HFFc6 (cell line): ENCODE measurements around the gene DLAT. TPM values are rescaled to one million over a fixed set of nuclear protein-coding genes. Genes with fewer than 3 reads are reported as not detected.
A peak's percentile ranks its signal among the peaks of the same experiment; 100 is the strongest.

Experiments used
- DNase-seq: peaks from one replicate; pipeline ENCODE4 v3.0.0-alpha.2; 2018
- H3K27ac Mint-ChIP-seq: 2 replicates; pipeline ENCODE4 v1.8.0; 2020; ENCODE audit warnings: mild to moderate bottlenecking, mixed read lengths
- H3K27me3 Mint-ChIP-seq: 2 replicates; pipeline ENCODE4 v1.8.0; 2021; ENCODE audit warnings: mild to moderate bottlenecking, moderate library complexity, mixed read lengths; ENCODE audit not compliant: insufficient read depth
- H3K36me3 Mint-ChIP-seq: 2 replicates; pipeline ENCODE4 v1.8.0; 2021; ENCODE audit warnings: low read depth, mixed read lengths
- H3K4me1 Mint-ChIP-seq: 2 replicates; pipeline ENCODE4 v1.8.0; 2020; ENCODE audit warnings: low read depth, mixed read lengths
- H3K4me3 Mint-ChIP-seq: 2 replicates; pipeline ENCODE4 v1.8.0; 2020; ENCODE audit warnings: mild to moderate bottlenecking, moderate library complexity, mixed read lengths
- H3K9me3 Mint-ChIP-seq: 2 replicates; pipeline ENCODE4 v1.8.0; 2020; ENCODE audit warnings: mild to moderate bottlenecking, mixed read lengths
- total RNA-seq, 6 experiments: library from RNA; stranded (reverse); fragmentation: NEBNext Ultra II Directional; extraction: Animal tissue kit (Norgen Biotek cat#: 25700); gene quantifications; 2 replicates in 1 of 6; 3 replicates in 5 of 6; pipeline ENCODE4 v1.2.3, GENCODE V29; 2021
- TF ChIP-seq, protein P1 (sequence below): fragments of 200-600 bp; sonication (generic); IDR thresholded peaks from 2 replicates; pipeline ENCODE4 v1.5.0; 2021; ENCODE audit warnings: antibody characterized with exemption, mild to moderate bottlenecking

DLAT gene
- total RNA-seq, 6 experiments from 2014 or later = 35.9 to 44.2 (median 42.1) TPM

DNA sequence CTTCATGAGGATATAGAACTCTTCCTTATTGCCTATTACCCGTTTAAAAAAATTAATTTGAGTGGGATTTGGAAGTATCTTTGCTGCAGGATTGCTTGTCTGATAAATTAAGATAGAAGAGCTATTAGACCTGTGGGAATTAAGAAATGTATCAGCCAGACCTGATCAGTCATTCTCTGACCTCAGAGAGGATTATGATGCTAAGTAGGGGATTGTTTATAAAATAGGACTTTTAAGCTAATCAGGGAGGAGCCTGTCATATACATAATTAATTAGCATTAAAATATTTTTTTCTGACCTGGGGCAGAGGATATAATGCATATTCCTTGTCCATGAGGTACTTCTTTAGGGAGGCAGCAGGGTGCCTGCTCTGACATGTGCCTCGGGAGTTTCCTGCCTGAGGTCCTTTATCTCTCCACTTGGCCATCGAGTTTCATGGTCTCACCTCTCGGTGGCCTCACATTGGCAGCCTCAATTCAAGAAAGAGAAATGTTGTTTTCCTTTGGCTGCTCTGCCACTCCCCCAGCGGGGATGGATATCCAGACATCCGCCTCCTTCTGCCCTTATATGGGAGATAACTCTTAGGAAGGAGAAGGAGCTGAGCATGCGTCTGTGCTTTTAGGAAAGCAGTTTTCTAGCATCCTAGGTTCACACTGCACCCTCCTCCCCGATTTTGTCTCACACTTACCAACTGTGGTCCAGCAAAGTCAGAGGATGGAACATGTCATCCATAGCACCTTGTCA is 47.0 kb upstream of the DLAT start:
- Mint-ChIP-seq H3K4me1 (peaks cover 48% of the 10 kb centered on the region), H3K27ac (peak overlapping the region; percentile 53), H3K36me3 (peaks cover 4% of the 10 kb centered on the region), H3K4me3 (peak overlapping the region; percentile 88), H3K27me3 (peaks cover 3% of the 10 kb centered on the region; the same call in 1 of the 2 replicates), H3K9me3 (no peaks in the 10 kb centered on the region)
- TF ChIP-seq, protein P1, sequence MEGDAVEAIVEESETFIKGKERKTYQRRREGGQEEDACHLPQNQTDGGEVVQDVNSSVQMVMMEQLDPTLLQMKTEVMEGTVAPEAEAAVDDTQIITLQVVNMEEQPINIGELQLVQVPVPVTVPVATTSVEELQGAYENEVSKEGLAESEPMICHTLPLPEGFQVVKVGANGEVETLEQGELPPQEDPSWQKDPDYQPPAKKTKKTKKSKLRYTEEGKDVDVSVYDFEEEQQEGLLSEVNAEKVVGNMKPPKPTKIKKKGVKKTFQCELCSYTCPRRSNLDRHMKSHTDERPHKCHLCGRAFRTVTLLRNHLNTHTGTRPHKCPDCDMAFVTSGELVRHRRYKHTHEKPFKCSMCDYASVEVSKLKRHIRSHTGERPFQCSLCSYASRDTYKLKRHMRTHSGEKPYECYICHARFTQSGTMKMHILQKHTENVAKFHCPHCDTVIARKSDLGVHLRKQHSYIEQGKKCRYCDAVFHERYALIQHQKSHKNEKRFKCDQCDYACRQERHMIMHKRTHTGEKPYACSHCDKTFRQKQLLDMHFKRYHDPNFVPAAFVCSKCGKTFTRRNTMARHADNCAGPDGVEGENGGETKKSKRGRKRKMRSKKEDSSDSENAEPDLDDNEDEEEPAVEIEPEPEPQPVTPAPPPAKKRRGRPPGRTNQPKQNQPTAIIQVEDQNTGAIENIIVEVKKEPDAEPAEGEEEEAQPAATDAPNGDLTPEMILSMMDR = peak; percentile 39
- DNase-seq = peak; percentile 74

DNA sequence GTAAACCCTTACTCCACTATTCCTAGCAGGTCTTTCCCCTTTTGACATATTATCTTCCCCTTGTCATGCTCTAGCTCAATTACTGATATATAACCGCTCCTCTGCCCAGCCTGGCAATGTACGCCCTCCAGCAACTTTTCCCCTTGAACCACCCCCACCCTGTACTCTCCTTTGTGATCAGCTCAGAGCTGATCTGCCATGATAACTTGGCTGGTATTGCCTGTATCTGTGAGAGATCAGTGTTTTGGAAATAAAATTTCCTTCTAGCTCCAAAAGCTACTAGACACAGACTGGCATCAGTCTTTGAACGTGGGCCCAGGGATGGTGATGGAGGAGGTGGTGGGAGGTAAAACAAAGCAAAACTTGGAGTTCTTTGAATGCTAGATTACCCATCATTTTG is 45.1 kb upstream of the DLAT start:
- H3K27ac Mint-ChIP-seq = no peak overlapping the region
- DNase-seq = no peak
- no peak overlapping the region for H3K4me3 Mint-ChIP-seq
- peaks cover 4% of the 10 kb centered on the region for H3K36me3 Mint-ChIP-seq
- TF ChIP-seq, protein P1 = no peak
- H3K27me3 Mint-ChIP-seq = peaks cover 3% of the 10 kb centered on the region; the same call in 1 of the 2 replicates
- H3K9me3 Mint-ChIP-seq = no peaks in the 10 kb centered on the region
- H3K4me1 Mint-ChIP-seq = peaks cover 36% of the 10 kb centered on the region

DNA sequence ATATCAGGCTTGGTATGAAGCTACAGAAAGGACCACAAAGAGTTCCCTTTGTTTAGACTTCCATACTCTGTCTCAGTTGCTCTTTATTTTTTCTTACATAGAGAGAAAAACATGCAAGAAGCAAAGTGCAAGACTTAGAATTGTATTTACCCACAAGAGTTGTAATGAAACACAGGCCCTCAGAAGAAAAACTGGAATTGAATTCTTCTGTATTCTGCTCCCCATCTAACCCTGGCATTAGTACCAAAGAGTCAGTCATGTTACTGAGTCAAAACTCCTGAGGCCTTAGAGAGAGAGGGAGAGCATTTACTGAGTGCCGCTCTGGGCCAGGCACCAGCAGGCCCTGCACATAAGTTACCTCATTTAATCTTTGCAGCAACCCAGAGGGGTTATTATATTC is 43.9 kb upstream of the DLAT start:
- Mint-ChIP-seq H3K4me1 (peaks cover 24% of the 10 kb centered on the region), H3K27ac (no peak overlapping the region), H3K9me3 (no peaks in the 10 kb centered on the region), H3K27me3 (no peaks in the 10 kb centered on the region), H3K36me3 (peaks cover 4% of the 10 kb centered on the region), H3K4me3 (no peak overlapping the region)
- DNase-seq = no peak
- TF ChIP-seq, protein P1 = no peak

DNA sequence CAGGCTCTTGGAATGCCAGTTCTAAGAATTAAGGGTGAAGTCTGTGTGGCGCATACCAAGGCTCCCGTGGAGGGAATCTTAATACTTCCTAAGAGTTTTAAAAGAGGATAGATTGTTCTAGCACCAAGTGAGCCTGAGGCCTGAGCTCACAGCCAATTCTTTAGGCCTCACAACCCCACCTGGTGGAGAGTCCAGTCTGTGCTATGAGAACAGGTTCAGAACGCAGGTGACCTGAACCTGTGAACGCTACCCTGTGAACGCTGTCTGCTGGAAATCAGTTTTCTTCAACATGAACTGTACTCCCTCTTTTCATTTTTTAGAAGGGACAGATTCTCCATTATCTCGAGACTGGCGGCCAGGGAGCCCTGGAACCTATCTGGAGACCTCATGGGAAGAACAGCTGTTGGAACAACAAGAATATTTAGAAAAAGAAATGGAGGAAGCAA is 43.2 kb upstream of the DLAT start:
- no peaks in the 10 kb centered on the region for H3K27me3 Mint-ChIP-seq

DNA sequence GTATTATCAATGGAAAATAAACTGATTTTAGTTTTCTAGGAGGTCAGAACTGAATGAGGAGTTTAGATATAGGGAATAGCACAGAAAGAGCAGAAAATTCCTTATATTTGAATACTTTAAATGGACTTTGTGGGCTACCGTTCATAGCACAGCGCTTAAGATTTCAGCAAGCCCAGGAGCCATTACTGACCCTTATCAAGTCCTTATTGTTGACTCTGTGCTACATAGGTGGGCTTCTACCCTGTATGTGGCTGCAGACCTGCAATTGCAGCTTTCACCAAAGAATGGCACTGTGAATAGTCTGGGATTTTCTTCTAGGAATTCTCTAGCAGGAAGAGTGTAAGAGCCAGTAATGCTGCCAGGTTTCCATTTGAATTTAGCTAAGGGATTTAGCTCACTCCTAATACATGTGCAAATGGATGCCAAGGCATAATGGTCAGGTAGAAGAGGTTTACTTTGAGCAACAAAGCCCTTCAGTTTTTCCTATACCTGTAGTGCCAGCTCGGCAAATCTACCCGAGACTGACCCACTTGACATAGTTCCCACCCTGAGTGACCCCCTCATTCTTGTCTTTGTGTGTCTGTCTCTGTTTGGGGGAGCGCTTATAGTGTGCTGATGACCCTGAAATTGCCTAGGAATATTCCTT is 42.5 kb upstream of the DLAT start:
- Mint-ChIP-seq H3K27me3 (no peaks in the 10 kb centered on the region), H3K36me3 (peaks cover 4% of the 10 kb centered on the region), H3K4me3 (no peak overlapping the region), H3K4me1 (peaks cover 15% of the 10 kb centered on the region), H3K27ac (no peak overlapping the region), H3K9me3 (no peaks in the 10 kb centered on the region)
- DNase-seq = no peak
- TF ChIP-seq, protein P1 = no peak

More for the DNA sequence above, 43.2 kb upstream of the DLAT start:
- TF ChIP-seq, protein P1 = peak; percentile 82
- peak; percentile 33 for DNase-seq
- Mint-ChIP-seq H3K4me3 (no peak overlapping the region), H3K9me3 (no peaks in the 10 kb centered on the region), H3K36me3 (peaks cover 4% of the 10 kb centered on the region), H3K27ac (no peak overlapping the region), H3K4me1 (peaks cover 18% of the 10 kb centered on the region)
